H9 (cell line): ENCODE measurements around the gene SRGAP3. TPM values are rescaled to one million over a fixed set of nuclear protein-coding genes. Genes with fewer than 3 reads are reported as not detected.

ENCODE experiments used
- DNase-seq: peaks from one replicate; pipeline ENCODE4 v3.0.0-alpha.2; 2017
- H2AFZ ChIP-seq: one replicate; pipeline ENCODE4 v1.6.1; 2013; ENCODE audit warnings: mild to moderate bottlenecking, low read length, control low read depth, moderate library complexity
- H2AK5ac ChIP-seq: 2 replicates; pipeline ENCODE4 v1.6.1; 2013; ENCODE audit warnings: low read length, control low read depth, mixed read lengths; ENCODE audit not compliant: insufficient read length
- H2BK120ac ChIP-seq: one replicate; pipeline ENCODE4 v1.6.1; 2013; ENCODE audit warnings: low read depth, mild to moderate bottlenecking, low read length, control low read depth, inconsistent platforms; ENCODE audit not compliant: poor library complexity, severe bottlenecking
- H2BK12ac ChIP-seq: 2 replicates; pipeline ENCODE4 v1.6.1; 2013; ENCODE audit warnings: low read length, control low read depth, mixed read lengths, low read depth; ENCODE audit not compliant: insufficient read length
- H2BK15ac ChIP-seq: 2 replicates; pipeline ENCODE4 v1.6.1; 2013; ENCODE audit warnings: low read depth, low read length, control low read depth
- H2BK20ac ChIP-seq: one replicate; pipeline ENCODE4 v1.6.1; 2013; ENCODE audit warnings: low read depth, mild to moderate bottlenecking, low read length, control low read depth, inconsistent platforms; ENCODE audit not compliant: poor library complexity, severe bottlenecking
- H2BK5ac ChIP-seq: 2 replicates; pipeline ENCODE4 v1.6.1; 2013; ENCODE audit warnings: low read length, control low read depth, mixed read lengths; ENCODE audit not compliant: insufficient read length
- H3K14ac ChIP-seq: 2 replicates; pipeline ENCODE4 v1.6.1; 2013; ENCODE audit warnings: low read length, control low read depth; ENCODE audit not compliant: insufficient read depth
- H3K18ac ChIP-seq: 2 replicates; pipeline ENCODE4 v1.6.1; 2013; ENCODE audit warnings: low read depth, mild to moderate bottlenecking, mixed read lengths, low read length, control low read depth; ENCODE audit not compliant: insufficient read length
- H3K23ac ChIP-seq: 2 replicates; pipeline ENCODE4 v1.6.1; 2013; ENCODE audit warnings: low read length, control low read depth, mixed read lengths, low read depth; ENCODE audit not compliant: insufficient read length
- H3K23me2 ChIP-seq: 2 replicates; pipeline ENCODE4 v1.6.1; 2013; ENCODE audit warnings: low read depth, mild to moderate bottlenecking, mixed read lengths, low read length, control low read depth; ENCODE audit not compliant: insufficient read length, poor library complexity, severe bottlenecking
- H3K27ac ChIP-seq: 2 replicates; pipeline ENCODE4 v1.5.1; 2013; ENCODE audit warnings: low read length, control low read depth, mixed read lengths, low read depth; ENCODE audit not compliant: insufficient read length
- H3K27me3 ChIP-seq: 2 replicates; pipeline ENCODE4 v1.6.1; 2013; ENCODE audit warnings: low read length, control low read depth, inconsistent platforms; ENCODE audit not compliant: insufficient read depth
- H3K4ac ChIP-seq: 2 replicates; pipeline ENCODE4 v1.6.1; 2013; ENCODE audit warnings: low read depth, mild to moderate bottlenecking, control low read depth, inconsistent platforms, low read length, moderate library complexity
- H3K4me1 ChIP-seq: 2 replicates; pipeline ENCODE4 v1.6.1; 2013; ENCODE audit warnings: low read length, control low read depth, inconsistent platforms; ENCODE audit not compliant: insufficient read depth
- H3K4me2 ChIP-seq: 2 replicates; pipeline ENCODE4 v1.6.1; 2013; ENCODE audit warnings: low read length, control low read depth, mixed read lengths; ENCODE audit not compliant: insufficient read length, insufficient read depth
- H3K56ac ChIP-seq: 2 replicates; pipeline ENCODE4 v1.6.1; 2013; ENCODE audit warnings: low read depth, mild to moderate bottlenecking, mixed read lengths, low read length, control low read depth; ENCODE audit not compliant: insufficient read length
- H3K79me1 ChIP-seq: 2 replicates; pipeline ENCODE4 v1.6.1; 2013; ENCODE audit warnings: low read depth, mild to moderate bottlenecking, moderate library complexity, low read length, control low read depth, inconsistent platforms; ENCODE audit not compliant: insufficient read depth, poor library complexity, severe bottlenecking
- H3K79me2 ChIP-seq: 2 replicates; pipeline ENCODE4 v1.6.1; 2013; ENCODE audit warnings: low read length, control low read depth, inconsistent platforms; ENCODE audit not compliant: insufficient read depth
- H3K9ac ChIP-seq: 2 replicates; pipeline ENCODE4 v1.6.1; 2013; ENCODE audit warnings: low read length, control low read depth, mixed read lengths; ENCODE audit not compliant: insufficient read length; ENCODE audit errors: extremely low read depth
- H3K9me3 ChIP-seq: one replicate; pipeline ENCODE4 v1.6.1; 2013; ENCODE audit warnings: low read depth, low read length, inconsistent platforms; ENCODE audit not compliant: control insufficient read depth
- H3T11ph ChIP-seq: one replicate; pipeline ENCODE4 v1.6.1; 2013; ENCODE audit warnings: mild to moderate bottlenecking, low read length, control low read depth, inconsistent platforms
- H4K20me1 ChIP-seq: one replicate; pipeline ENCODE4 v1.6.1; 2013; ENCODE audit not compliant: control insufficient read depth, insufficient read length, insufficient read depth
- H4K5ac ChIP-seq: 2 replicates; pipeline ENCODE4 v1.6.1; 2013; ENCODE audit warnings: low read depth, mild to moderate bottlenecking, mixed read lengths, low read length, control low read depth; ENCODE audit not compliant: insufficient read length
- H4K8ac ChIP-seq: replicated peaks from 2 replicates; pipeline ENCODE4 v1.6.1; 2013; ENCODE audit warnings: low read length, control low read depth, mixed read lengths, low read depth; ENCODE audit not compliant: insufficient read length
- H4K91ac ChIP-seq: 2 replicates; pipeline ENCODE4 v1.6.1; 2013; ENCODE audit warnings: low read depth, mild to moderate bottlenecking, moderate library complexity, mixed read lengths, low read length, control low read depth; ENCODE audit not compliant: insufficient read length
- H3K27ac Mint-ChIP-seq, 3 experiments: 2 replicates in 2 of 3; 3 replicates in 1 of 3; pipeline ENCODE4 v1.8.0; 2020 to 2021; ENCODE audit warnings: mixed read lengths in 3 of 3, mild to moderate bottlenecking in 1 of 3, moderate library complexity in 1 of 3
- H3K27me3 Mint-ChIP-seq: 2 replicates; pipeline ENCODE4 v1.8.0; 2021; ENCODE audit warnings: low read depth, mild to moderate bottlenecking, moderate library complexity, mixed read lengths
- H3K36me3 Mint-ChIP-seq, 3 experiments: 2 replicates in 2 of 3; 3 replicates in 1 of 3; pipeline ENCODE4 v1.8.0; 2020 to 2021; ENCODE audit warnings: low read depth in 3 of 3, mixed read lengths in 3 of 3; ENCODE audit not compliant: insufficient read depth in 1 of 3
- H3K4me1 Mint-ChIP-seq, 2 experiments: 2 replicates each; pipeline ENCODE4 v1.8.0; 2020; ENCODE audit warnings: mixed read lengths in 2 of 2
- H3K4me3 Mint-ChIP-seq, 2 experiments: 2 replicates in 1 of 2; 3 replicates in 1 of 2; pipeline ENCODE4 v1.8.0; 2020 to 2021; ENCODE audit warnings: mild to moderate bottlenecking in 2 of 2, mixed read lengths in 2 of 2, moderate library complexity in 1 of 2
- H3K9me3 Mint-ChIP-seq, 2 experiments: 2 replicates in 1 of 2; 3 replicates in 1 of 2; pipeline ENCODE4 v1.8.0; 2020; ENCODE audit warnings: mild to moderate bottlenecking in 2 of 2, mixed read lengths in 2 of 2, moderate library complexity in 1 of 2
- CTCF ChIP-seq: fragments of 200-600 bp; sonication (generic); conservative IDR thresholded peaks from 3 replicates; pipeline ENCODE4 v1.8.0; 2021; ENCODE audit warnings: antibody characterized with exemption, mild to moderate bottlenecking
- WGBS: extraction: QIAGEN DNeasy Blood & Tissue Kit; methylation state at CpG from one replicate; pipeline ENCODE4 v1.1.7; 2013; ENCODE audit warnings: missing lambda C conversion rate, low lambda C conversion rate, mixed read lengths; ENCODE audit not compliant: insufficient read length; ENCODE audit errors: extremely low coverage; 5-methylcytosine and 5-hydroxymethylcytosine counted together
- total RNA-seq: library from RNA; stranded (reverse); gene quantifications from 2 replicates; pipeline ENCODE4 v1.2.1, GENCODE V29; 2021

Gene SRGAP3
- total RNA-seq, 1 experiment from 2014 or later, result 3.4 TPM

GRCh38 chr3:9099702-9100512, 149.5 kb downstream of the SRGAP3 start:
- Histone ChIP-seq H2AFZ (no peak overlapping the region), H3K79me2 (no peaks in the 10 kb centered on the region), H3K27ac (no peak overlapping the region), H3K18ac (no peak overlapping the region), H3K4me1 (no peaks in the 10 kb centered on the region; the same call in none of the 2 replicates), H2AK5ac (no peak overlapping the region), H4K8ac (no peak overlapping the region), H4K91ac (no peak overlapping the region), H3K23ac (no peak overlapping the region), H4K5ac (no peak overlapping the region), H3K79me1 (no peaks in the 10 kb centered on the region), H2BK20ac (no peak overlapping the region), H2BK120ac (no peak overlapping the region), H2BK5ac (no peak overlapping the region), H3T11ph (no peak overlapping the region), H2BK12ac (no peak overlapping the region), H3K23me2 (no peaks in the 10 kb centered on the region), H2BK15ac (no peak overlapping the region), H3K4me2 (no peak overlapping the region), H3K56ac (no peak overlapping the region), H3K9ac (no peak overlapping the region), H3K14ac (no peak overlapping the region), H3K4ac (no peak overlapping the region), H4K20me1 (no peaks in the 10 kb centered on the region), H3K27me3 (no peaks in the 10 kb centered on the region), H3K9me3 (no peaks in the 10 kb centered on the region)
- DNase-seq, result no peak
- no peaks in the 10 kb centered on the region for H3K36me3 Mint-ChIP-seq
- no peak overlapping the region for H3K4me3 Mint-ChIP-seq
- H3K27ac Mint-ChIP-seq, result peak overlapping the region in 1 of 3 experiments; percentile 18; a peak in 2 of 7 replicates
- no peaks in the 10 kb centered on the region; the same call in 1 of the 2 replicates for H3K27me3 Mint-ChIP-seq
- WGBS, result no CpG with 5 or more reads among the region's 12 CpGs
- H3K9me3 Mint-ChIP-seq, result no peaks in the 10 kb centered on the region; a peak in 1 of 5 replicates
- peaks cover 30 to 37% of the 10 kb centered on the region in 2 experiments for H3K4me1 Mint-ChIP-seq
- TF ChIP-seq CTCF, result no peak
